ENCODE results near the gene ARHGEF35.
"Not testable (repeated sequence)": the region's sequence is repeated elsewhere in the genome, so short reads cannot be mapped to it uniquely, and the experiment has no call there.

Gene ARHGEF35

DNA sequence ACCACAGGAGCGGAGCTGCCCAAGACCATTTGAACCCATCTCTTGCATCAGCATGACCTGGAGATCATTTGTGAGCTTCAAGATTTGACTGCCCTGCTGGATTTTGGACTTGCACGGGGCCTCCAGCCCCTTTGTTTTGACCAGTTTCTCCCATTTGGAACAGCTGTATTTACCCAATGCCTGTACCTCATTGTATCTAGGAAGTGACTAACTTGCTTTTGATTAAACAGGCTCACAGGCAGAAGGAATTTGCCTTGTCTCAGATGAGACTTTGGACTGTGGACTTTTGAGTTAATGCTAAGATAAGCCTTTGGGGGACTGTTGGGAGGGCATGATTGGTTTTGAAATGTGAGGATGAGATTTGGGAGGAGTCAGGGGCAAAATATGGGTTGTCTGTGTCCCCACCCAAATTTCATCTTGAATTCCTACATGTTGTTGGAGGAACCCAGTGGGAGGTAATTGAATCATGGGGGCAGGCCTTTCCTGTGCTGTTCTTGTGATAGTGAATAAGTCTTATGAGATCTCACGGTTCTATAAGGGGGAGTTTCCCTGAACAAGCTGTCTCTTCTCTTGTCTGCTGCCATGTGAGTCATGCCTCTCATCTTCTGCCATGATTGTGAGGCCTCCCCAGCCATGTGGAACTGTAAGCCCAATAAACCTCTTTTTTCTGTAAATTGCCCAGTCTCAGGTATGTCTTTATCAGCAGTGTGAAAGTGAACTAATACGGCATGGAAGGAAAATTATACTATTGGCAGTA lies 23.9 kb downstream of the ARHGEF35 start:
- H3K27me3 ChIP-seq (ENCODE audit: control insufficient read depth, insufficient read depth, low read length); H3K36me3 ChIP-seq (ENCODE audit: control insufficient read depth, insufficient read depth, low read length); H3K4me1 ChIP-seq (ENCODE audit: control insufficient read depth, insufficient read depth, low read length); H3K4me3 ChIP-seq (ENCODE audit: low read length); H3K27ac ChIP-seq (ENCODE audit: low read depth, low read length); H3K9ac ChIP-seq (ENCODE audit: low read length): not testable (repeated sequence)

DNA sequence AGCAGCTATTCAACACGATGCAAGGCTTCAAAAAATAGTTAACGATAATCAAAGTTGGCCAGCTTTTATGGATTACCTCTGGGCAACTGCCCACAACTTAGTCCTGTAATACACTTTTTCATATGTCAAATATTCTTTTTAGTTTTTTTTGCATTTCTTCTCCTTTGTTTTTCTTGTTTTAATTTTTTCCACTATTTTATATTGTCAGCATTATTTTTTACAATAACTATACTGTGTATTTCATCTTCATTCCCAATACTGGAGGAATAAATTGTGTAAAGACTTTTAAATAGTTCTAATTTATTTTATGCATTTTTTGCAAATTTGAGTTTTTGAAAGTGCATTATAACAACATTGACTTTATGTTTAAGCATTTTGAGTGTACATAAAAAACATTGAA lies 30.8 kb downstream of the ARHGEF35 start:
- no peaks in the 10 kb centered on the region for H3K27me3 ChIP-seq (ENCODE audit: control insufficient read depth, insufficient read depth, low read length)
- no peaks in the 10 kb centered on the region for H3K4me1 ChIP-seq (ENCODE audit: control insufficient read depth, insufficient read depth, low read length)
- H3K9ac ChIP-seq (ENCODE audit: low read length) = no peak overlapping the region
- H3K4me3 ChIP-seq (ENCODE audit: low read length) = no peak overlapping the region
- no peak overlapping the region for H3K27ac ChIP-seq (ENCODE audit: low read depth, low read length)
- no peaks in the 10 kb centered on the region for H3K36me3 ChIP-seq (ENCODE audit: control insufficient read depth, insufficient read depth, low read length)

DNA sequence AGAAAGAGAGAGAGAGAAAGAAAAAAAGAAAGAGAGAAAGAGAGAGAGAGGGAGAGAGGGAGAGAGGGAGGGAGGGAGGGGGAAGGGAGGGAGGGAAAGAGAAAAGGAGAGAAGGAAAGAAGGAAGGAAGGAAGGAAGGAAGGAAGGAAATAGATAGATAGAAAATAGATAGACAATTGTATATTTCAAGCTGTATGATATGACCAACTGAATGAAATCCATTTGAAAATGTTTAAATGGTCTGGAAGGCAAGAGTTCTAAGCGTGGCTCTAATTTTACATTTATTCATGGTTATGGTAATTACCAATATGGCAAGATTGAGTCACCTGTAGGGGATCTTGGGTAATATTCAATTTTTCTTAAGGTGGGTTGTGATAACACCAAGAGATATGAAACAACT lies 36.8 kb downstream of the ARHGEF35 start:
- H3K9ac ChIP-seq (ENCODE audit: low read length) = no peak overlapping the region
- no peaks in the 10 kb centered on the region for H3K4me1 ChIP-seq (ENCODE audit: control insufficient read depth, insufficient read depth, low read length)

DNA sequence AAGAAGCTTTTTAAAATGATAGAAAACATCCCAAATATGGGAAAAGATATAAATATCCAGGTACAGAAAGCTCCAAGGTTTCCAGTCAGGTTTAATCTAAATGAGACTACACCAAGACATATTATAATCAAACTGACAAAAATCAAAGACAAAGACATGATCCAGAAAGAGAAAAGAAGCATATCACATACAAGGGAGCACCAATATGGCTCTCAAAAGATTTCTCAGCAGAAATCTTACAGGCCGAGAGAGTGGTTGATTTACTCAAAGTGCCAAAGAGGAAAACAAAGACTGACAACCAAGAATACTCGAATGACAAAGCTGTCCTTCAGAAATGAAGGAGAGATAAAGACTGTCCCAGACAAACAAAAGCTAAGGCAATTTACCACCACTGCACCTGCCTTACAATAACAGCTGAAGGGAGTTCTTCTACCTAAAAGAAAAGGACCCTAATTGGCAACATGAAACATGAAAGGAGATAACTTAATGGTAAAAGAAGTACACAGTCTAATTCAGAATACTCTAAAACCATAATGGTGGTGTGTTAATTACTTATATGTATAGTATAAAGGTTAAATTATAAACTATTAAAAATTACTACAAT lies 47.3 kb downstream of the ARHGEF35 start:
- H3K27ac ChIP-seq (ENCODE audit: low read depth, low read length) = no peak overlapping the region
- H3K27me3 ChIP-seq (ENCODE audit: control insufficient read depth, insufficient read depth, low read length) = no peaks in the 10 kb centered on the region
- H3K4me1 ChIP-seq (ENCODE audit: control insufficient read depth, insufficient read depth, low read length) = no peaks in the 10 kb centered on the region
- H3K36me3 ChIP-seq (ENCODE audit: control insufficient read depth, insufficient read depth, low read length) = no peaks in the 10 kb centered on the region
- H3K4me3 ChIP-seq (ENCODE audit: low read length) = no peak overlapping the region
- H3K9ac ChIP-seq (ENCODE audit: low read length) = no peak overlapping the region

More for the DNA sequence above, 36.8 kb downstream of the ARHGEF35 start:
- no peak overlapping the region for H3K4me3 ChIP-seq (ENCODE audit: low read length)
- H3K27ac ChIP-seq (ENCODE audit: low read depth, low read length) = no peak overlapping the region
- no peaks in the 10 kb centered on the region for H3K27me3 ChIP-seq (ENCODE audit: control insufficient read depth, insufficient read depth, low read length)
- no peaks in the 10 kb centered on the region for H3K36me3 ChIP-seq (ENCODE audit: control insufficient read depth, insufficient read depth, low read length)

DNA sequence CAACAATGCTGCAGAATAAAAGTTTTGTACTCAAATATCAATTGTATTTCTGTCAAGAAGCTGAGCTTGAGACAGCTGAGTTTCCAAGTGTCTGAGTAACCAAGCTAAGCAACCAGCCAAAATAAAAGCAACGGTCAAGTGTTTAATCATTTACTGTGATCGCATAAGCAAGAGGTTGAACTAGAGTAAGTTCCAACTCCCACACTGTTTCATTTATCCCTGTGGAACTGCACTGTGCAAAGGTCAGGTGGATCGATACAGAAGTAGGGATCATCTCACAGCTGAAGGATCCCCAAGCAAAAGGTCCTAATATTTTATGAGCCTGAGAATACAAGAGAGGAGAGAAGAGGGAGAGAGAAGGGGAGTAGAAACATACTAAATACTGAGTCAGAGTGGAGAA lies 51.2 kb downstream of the ARHGEF35 start:
- H3K4me1 ChIP-seq (ENCODE audit: control insufficient read depth, insufficient read depth, low read length) = no peaks in the 10 kb centered on the region
- H3K4me3 ChIP-seq (ENCODE audit: low read length) = no peak overlapping the region
- H3K27ac ChIP-seq (ENCODE audit: low read depth, low read length) = no peak overlapping the region
- no peak overlapping the region for H3K9ac ChIP-seq (ENCODE audit: low read length)
- H3K27me3 ChIP-seq (ENCODE audit: control insufficient read depth, insufficient read depth, low read length) = no peaks in the 10 kb centered on the region
- H3K36me3 ChIP-seq (ENCODE audit: control insufficient read depth, insufficient read depth, low read length) = no peaks in the 10 kb centered on the region

DNA sequence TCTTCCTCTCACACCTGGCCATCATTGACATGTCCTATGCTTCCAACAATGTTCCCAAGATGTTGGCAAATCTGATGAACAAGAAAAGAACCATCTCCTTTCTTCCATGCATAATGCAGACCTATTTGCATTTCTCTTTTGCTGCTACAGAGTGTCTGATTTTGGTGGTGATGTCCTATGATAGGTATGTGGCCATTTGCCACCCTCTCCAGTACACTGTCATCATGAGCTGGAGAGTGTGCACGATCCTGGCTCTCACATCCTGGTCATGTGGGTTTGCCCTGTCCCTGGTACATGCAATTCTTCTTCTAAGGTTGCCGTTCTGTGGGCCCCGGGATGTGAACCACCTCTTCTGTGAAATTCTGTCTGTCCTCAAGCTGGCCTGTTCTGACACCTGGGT lies 53.4 kb downstream of the ARHGEF35 start:
- no peaks in the 10 kb centered on the region for H3K27me3 ChIP-seq (ENCODE audit: control insufficient read depth, insufficient read depth, low read length)
- no peak overlapping the region for H3K9ac ChIP-seq (ENCODE audit: low read length)
- H3K4me3 ChIP-seq (ENCODE audit: low read length) = no peak overlapping the region
- H3K36me3 ChIP-seq (ENCODE audit: control insufficient read depth, insufficient read depth, low read length) = no peaks in the 10 kb centered on the region
- H3K4me1 ChIP-seq (ENCODE audit: control insufficient read depth, insufficient read depth, low read length) = no peaks in the 10 kb centered on the region
- no peak overlapping the region for H3K27ac ChIP-seq (ENCODE audit: low read depth, low read length)

DNA sequence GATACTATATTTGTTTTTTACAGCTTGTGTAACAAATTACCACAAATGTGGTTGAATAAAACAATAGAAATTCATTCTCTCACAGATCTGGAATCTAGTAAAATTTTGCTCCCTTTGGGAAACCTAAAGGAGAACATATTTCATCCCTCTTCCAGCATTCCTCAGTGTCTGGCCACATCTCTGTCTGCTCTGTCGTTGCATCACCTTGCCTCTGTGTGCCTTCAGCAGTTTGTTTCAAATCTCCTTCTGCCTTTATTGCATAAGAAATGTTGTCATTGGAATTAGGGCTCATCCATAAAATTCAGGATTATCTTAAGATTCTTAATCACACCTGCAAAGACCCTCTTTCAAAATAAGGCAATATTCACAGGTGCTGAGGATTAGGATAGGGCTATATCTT lies 58.1 kb downstream of the ARHGEF35 start:
- Histone ChIP-seq H3K27me3 (ENCODE audit: control insufficient read depth, insufficient read depth, low read length) (no peaks in the 10 kb centered on the region), H3K4me3 (ENCODE audit: low read length) (no peak overlapping the region), H3K36me3 (ENCODE audit: control insufficient read depth, insufficient read depth, low read length) (no peaks in the 10 kb centered on the region), H3K27ac (ENCODE audit: low read depth, low read length) (no peak overlapping the region), H3K4me1 (ENCODE audit: control insufficient read depth, insufficient read depth, low read length) (no peaks in the 10 kb centered on the region), H3K9ac (ENCODE audit: low read length) (no peak overlapping the region)

All from rectal smooth muscle tissue (tissue), 1 donor.